ENCODE data around the gene RETSAT. TPM values are rescaled to one million over a fixed set of nuclear protein-coding genes. Genes with fewer than 3 reads are reported as not detected.

RETSAT gene
- total RNA-seq, 1 donor from 2014 or later: 20.6 TPM

- Histone ChIP-seq H3K4me1 (peaks cover 0 to 3% of the 10 kb centered on the region in 2 donors), H3K9me3 (peaks cover 0 to 6% of the 10 kb centered on the region in 2 donors), H3K36me3 (peaks cover 13 to 30% of the 10 kb centered on the region in 2 donors), H3K27me3 (no peaks in the 10 kb centered on the region), H3K4me3 (no peak overlapping the region), H3K27ac (no peak overlapping the region)
- intact Hi-C loops (cut with DNase I): no loop called here
- no peak for TF ChIP-seq CTCF (IDR thresholded peaks at IDR 0.05)
- no peak for DNase-seq (ENCODE audit: low spot score in 2 of 2)
Measured at GRCh38 chr2:85399183-85399455, 44.8 kb upstream of the RETSAT start.

DNA sequence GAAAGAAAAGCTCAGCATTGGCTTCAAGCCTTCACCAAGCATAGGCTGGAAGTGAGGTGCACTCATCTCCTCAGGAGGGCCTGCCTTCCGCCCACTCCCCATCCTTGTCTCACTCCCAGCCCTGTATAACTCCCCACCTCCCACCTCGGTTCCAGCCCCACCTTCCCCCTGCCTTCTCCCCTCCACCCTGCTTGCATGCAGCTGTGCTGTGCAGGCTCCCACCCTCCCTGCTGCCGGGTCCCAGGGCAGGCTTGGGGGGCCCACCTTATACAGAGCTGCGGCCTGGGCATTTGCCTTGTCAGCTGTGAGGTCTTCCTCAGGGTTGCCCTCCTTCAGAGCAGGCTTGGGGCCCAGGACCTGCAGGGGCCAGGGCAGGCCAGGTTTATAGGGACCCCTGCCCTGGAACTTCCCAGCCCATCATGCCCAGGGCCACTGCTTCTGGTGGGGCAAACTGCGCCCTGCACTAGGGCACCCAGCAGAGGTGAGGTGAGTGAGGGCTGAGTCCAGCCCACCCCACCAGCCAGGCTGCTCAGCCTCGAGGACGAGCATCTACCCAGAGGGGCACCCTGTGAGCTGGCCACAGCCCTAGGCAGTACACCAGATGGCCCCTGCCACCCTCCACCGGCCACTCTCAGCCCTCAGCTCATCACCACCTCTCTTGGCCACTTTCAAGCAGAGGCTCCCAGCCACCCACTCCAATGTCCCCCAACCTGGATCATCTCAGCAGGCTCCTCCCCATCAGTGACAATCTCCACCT is 44.3 kb upstream of the RETSAT start:
- Histone ChIP-seq H3K27me3 (no peaks in the 10 kb centered on the region), H3K4me3 (no peak overlapping the region), H3K27ac (no peak overlapping the region), H3K9me3 (peaks cover 0 to 1% of the 10 kb centered on the region in 2 donors), H3K36me3 (peaks cover 13 to 30% of the 10 kb centered on the region in 2 donors), H3K4me1 (peaks cover 0 to 3% of the 10 kb centered on the region in 2 donors)
- DNase-seq (ENCODE audit: low spot score in 2 of 2): no peak
- intact Hi-C loops (cut with DNase I): no loop called here
- no peak for TF ChIP-seq CTCF (IDR thresholded peaks at IDR 0.05)

- no peak for DNase-seq (ENCODE audit: low spot score in 2 of 2)
- no peaks in the 10 kb centered on the region for H3K27me3 ChIP-seq
- H3K4me3 ChIP-seq: no peak overlapping the region
- TF ChIP-seq CTCF (IDR thresholded peaks at IDR 0.05): no peak
- H3K36me3 ChIP-seq: peaks cover 13 to 30% of the 10 kb centered on the region in 2 donors
- H3K9me3 ChIP-seq: no peaks in the 10 kb centered on the region
- H3K27ac ChIP-seq: peak overlapping the region; percentile 7 to 18
- H3K4me1 ChIP-seq: peaks cover 0 to 3% of the 10 kb centered on the region in 2 donors
- intact Hi-C loops (cut with DNase I): no loop called here
Measured at GRCh38 chr2:85397925-85398331, 43.6 kb upstream of the RETSAT start.

GRCh38 chr2:85396531-85397470 is 42.5 kb upstream of the RETSAT start:
- Histone ChIP-seq H3K4me1 (peaks cover 0 to 3% of the 10 kb centered on the region in 2 donors), H3K36me3 (peaks cover 13 to 34% of the 10 kb centered on the region in 2 donors), H3K9me3 (no peaks in the 10 kb centered on the region), H3K27me3 (no peaks in the 10 kb centered on the region), H3K4me3 (peak overlapping the region in 1 of 2 donors; percentile 43), H3K27ac (peak overlapping the region; percentile 18 to 71)
- no peak for DNase-seq (ENCODE audit: low spot score in 2 of 2)
- no peak for TF ChIP-seq CTCF (IDR thresholded peaks at IDR 0.05)
- intact Hi-C loops (cut with DNase I): no loop called here

GRCh38 chr2:85395912-85396475 is 41.7 kb upstream of the RETSAT start:
- Histone ChIP-seq H3K4me1 (peaks cover 0 to 3% of the 10 kb centered on the region in 2 donors), H3K36me3 (peaks cover 11 to 40% of the 10 kb centered on the region in 2 donors), H3K27ac (peak overlapping the region; percentile 18 to 71), H3K27me3 (no peaks in the 10 kb centered on the region), H3K9me3 (no peaks in the 10 kb centered on the region), H3K4me3 (peak overlapping the region in 1 of 2 donors; percentile 43)
- intact Hi-C loops (cut with DNase I): no loop called here
- DNase-seq (ENCODE audit: low spot score in 2 of 2): no peak
- TF ChIP-seq CTCF (IDR thresholded peaks at IDR 0.05): no peak

All from ascending aorta (tissue), 2 donors.